Astrocyte (in vitro differentiated cells and primary cell): Measurements from ENCODE around the gene ALPG. TPM values are rescaled to one million over a fixed set of nuclear protein-coding genes. Genes with fewer than 3 reads are reported as not detected.
A peak's percentile ranks its signal among the peaks of the same experiment; 100 is the strongest.

Experiments used
- DNase-seq: peaks from one replicate; pipeline ENCODE4 v3.0.0-alpha.2; 2010; ENCODE audit warnings: low read depth
- FAIRE-seq: peaks from 2 replicates; lab custom pipeline; 2011; peaks lifted over from hg19 to GRCh38; lab: Jason Lieb, UNC
- H2AFZ ChIP-seq: 2 replicates; pipeline ENCODE4 v1.6.0; 2012; ENCODE audit warnings: low read depth, low read length, inconsistent platforms
- H3K27ac ChIP-seq: 2 replicates; pipeline ENCODE4 v1.5.1; 2011; ENCODE audit warnings: low read depth, low read length, inconsistent platforms
- H3K27me3 ChIP-seq: 2 replicates; pipeline ENCODE4 v1.6.0; 2011; ENCODE audit warnings: low read length, inconsistent platforms; ENCODE audit not compliant: insufficient read depth
- H3K36me3 ChIP-seq: 2 replicates; pipeline ENCODE4 v1.5.1; 2011; ENCODE audit warnings: low read length, inconsistent platforms; ENCODE audit not compliant: insufficient read depth
- H3K4me1 ChIP-seq: 2 replicates; pipeline ENCODE4 v1.5.1; 2011; ENCODE audit warnings: low read length, inconsistent platforms; ENCODE audit not compliant: insufficient read depth
- H3K4me2 ChIP-seq: 2 replicates; pipeline ENCODE4 v1.6.0; 2012; ENCODE audit warnings: low read length, inconsistent platforms
- H3K4me3 ChIP-seq: 2 replicates; pipeline ENCODE4 v1.5.1; 2011; ENCODE audit warnings: low read depth, mild to moderate bottlenecking, low read length, inconsistent platforms; ENCODE audit not compliant: insufficient read depth
- H3K79me2 ChIP-seq: 2 replicates; pipeline ENCODE4 v1.6.0; 2012; ENCODE audit warnings: mild to moderate bottlenecking, low read length, inconsistent platforms; ENCODE audit not compliant: insufficient read depth
- H3K9ac ChIP-seq: 2 replicates; pipeline ENCODE4 v1.6.0; 2012; ENCODE audit warnings: mild to moderate bottlenecking, low read length, inconsistent platforms
- H3K9me3 ChIP-seq: 2 replicates; pipeline ENCODE4 v1.5.1; 2012; ENCODE audit warnings: low read depth, mild to moderate bottlenecking, low read length, inconsistent platforms; ENCODE audit not compliant: insufficient read depth
- H4K20me1 ChIP-seq: 2 replicates; pipeline ENCODE4 v1.6.0; 2012; ENCODE audit warnings: low read length, inconsistent platforms; ENCODE audit not compliant: insufficient read depth
- H3K27ac Mint-ChIP-seq: one replicate; pipeline ENCODE4 v1.8.0; 2021; ENCODE audit warnings: mild to moderate bottlenecking, mixed read lengths; ENCODE audit not compliant: unreplicated experiment
- H3K27me3 Mint-ChIP-seq: one replicate; pipeline ENCODE4 v1.8.0; 2021; ENCODE audit warnings: low read depth, mixed read lengths; ENCODE audit not compliant: unreplicated experiment
- H3K36me3 Mint-ChIP-seq: one replicate; pipeline ENCODE4 v1.8.0; 2021; ENCODE audit warnings: low read depth, mixed read lengths; ENCODE audit not compliant: unreplicated experiment
- H3K4me1 Mint-ChIP-seq: one replicate; pipeline ENCODE4 v1.8.0; 2021; ENCODE audit warnings: low read depth, mixed read lengths; ENCODE audit not compliant: unreplicated experiment
- H3K4me3 Mint-ChIP-seq: one replicate; pipeline ENCODE4 v1.8.0; 2021; ENCODE audit warnings: mild to moderate bottlenecking, moderate library complexity, mixed read lengths; ENCODE audit not compliant: unreplicated experiment
- H3K9me3 Mint-ChIP-seq: one replicate; pipeline ENCODE4 v1.8.0; 2021; ENCODE audit warnings: mild to moderate bottlenecking, mixed read lengths; ENCODE audit not compliant: unreplicated experiment
- EZH2 ChIP-seq: IDR thresholded peaks from 2 replicates; pipeline ENCODE4 v1.6.1; 2012; ENCODE audit warnings: mild to moderate bottlenecking, low read length, inconsistent platforms; ENCODE audit not compliant: insufficient read depth
- total RNA-seq: library from RNA; stranded (reverse); gene quantifications from 2 replicates; pipeline ENCODE4 v1.2.1, GENCODE V29; 2021
- TF ChIP-seq, protein P1 (sequence below): IDR thresholded peaks from 2 replicates; pipeline ENCODE4 v1.5.1; 2011; ENCODE audit warnings: low read depth, mild to moderate bottlenecking, inconsistent platforms, low read length, moderate library complexity; ENCODE audit not compliant: insufficient read depth

ALPG gene
- total RNA-seq, 1 donor from 2014 or later, result 0.27 TPM

GRCh38 chr2:232438091-232438490 lies 31.4 kb downstream of the ALPG start:
- H3K4me1 Mint-ChIP-seq, result no peaks in the 10 kb centered on the region
- Histone ChIP-seq H3K27me3 (peaks cover 7% of the 10 kb centered on the region), H3K27ac (no peak overlapping the region), H2AFZ (no peak overlapping the region), H3K9ac (no peak overlapping the region), H4K20me1 (no peaks in the 10 kb centered on the region), H3K4me1 (no peaks in the 10 kb centered on the region), H3K4me2 (no peak overlapping the region), H3K79me2 (no peaks in the 10 kb centered on the region), H3K36me3 (no peaks in the 10 kb centered on the region), H3K9me3 (no peaks in the 10 kb centered on the region), H3K4me3 (no peak overlapping the region)
- H3K4me3 Mint-ChIP-seq, result no peak overlapping the region
- FAIRE-seq, result no peak
- H3K27me3 Mint-ChIP-seq, result peaks cover 53% of the 10 kb centered on the region
- no peak overlapping the region for H3K27ac Mint-ChIP-seq
- H3K36me3 Mint-ChIP-seq, result no peaks in the 10 kb centered on the region
- H3K9me3 Mint-ChIP-seq, result no peaks in the 10 kb centered on the region
- DNase-seq, result no peak
- TF ChIP-seq EZH2, result no peak
- TF ChIP-seq, protein P1, sequence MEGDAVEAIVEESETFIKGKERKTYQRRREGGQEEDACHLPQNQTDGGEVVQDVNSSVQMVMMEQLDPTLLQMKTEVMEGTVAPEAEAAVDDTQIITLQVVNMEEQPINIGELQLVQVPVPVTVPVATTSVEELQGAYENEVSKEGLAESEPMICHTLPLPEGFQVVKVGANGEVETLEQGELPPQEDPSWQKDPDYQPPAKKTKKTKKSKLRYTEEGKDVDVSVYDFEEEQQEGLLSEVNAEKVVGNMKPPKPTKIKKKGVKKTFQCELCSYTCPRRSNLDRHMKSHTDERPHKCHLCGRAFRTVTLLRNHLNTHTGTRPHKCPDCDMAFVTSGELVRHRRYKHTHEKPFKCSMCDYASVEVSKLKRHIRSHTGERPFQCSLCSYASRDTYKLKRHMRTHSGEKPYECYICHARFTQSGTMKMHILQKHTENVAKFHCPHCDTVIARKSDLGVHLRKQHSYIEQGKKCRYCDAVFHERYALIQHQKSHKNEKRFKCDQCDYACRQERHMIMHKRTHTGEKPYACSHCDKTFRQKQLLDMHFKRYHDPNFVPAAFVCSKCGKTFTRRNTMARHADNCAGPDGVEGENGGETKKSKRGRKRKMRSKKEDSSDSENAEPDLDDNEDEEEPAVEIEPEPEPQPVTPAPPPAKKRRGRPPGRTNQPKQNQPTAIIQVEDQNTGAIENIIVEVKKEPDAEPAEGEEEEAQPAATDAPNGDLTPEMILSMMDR, result no peak

DNA sequence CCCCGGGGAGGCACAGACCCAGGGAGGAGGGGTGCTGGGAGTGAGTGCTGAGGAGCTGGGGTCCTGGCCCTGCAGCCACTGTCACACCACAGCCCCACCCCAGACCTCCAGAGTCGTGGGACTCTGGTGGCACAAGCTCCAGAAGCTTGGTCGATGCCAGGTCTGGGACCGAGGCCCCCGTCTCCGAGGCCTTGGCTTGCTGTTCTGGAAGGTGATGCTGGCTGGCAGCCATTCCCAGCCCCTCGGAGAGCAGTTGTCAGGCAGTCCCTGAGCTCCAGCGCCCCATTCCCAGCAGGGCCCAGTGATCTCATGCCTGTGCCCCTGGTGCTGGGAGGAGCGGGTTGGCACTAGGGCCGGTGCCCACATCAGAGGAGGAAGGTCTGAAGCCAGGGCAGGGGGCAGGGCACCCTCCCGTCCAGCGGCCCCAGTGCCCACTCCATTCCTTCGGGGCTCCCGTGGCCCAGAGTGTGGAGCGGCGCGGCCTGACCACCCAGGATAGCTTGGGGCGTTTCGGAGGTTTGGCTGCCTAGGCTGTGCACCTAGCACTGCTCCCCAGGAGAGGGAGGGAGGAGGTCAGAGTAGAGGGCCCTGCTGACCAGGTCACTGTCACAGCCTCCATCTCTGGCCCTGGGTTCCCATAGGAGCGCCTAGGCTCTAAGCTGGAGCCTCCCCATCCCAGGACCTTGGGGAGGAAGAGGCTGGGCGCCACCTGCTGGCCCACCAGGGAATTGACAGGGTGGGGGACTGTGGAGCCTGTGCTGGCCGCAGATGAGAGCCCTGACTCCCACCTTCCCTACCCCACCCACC lies 32.5 kb downstream of the ALPG start:
- DNase-seq, result no peak
- H3K4me3 ChIP-seq, result no peak overlapping the region
- no peak overlapping the region for H3K4me3 Mint-ChIP-seq
- H3K9ac ChIP-seq, result no peak overlapping the region
- H3K27me3 Mint-ChIP-seq, result peaks cover 47% of the 10 kb centered on the region
- no peaks in the 10 kb centered on the region for H3K36me3 Mint-ChIP-seq
- no peak overlapping the region for H3K27ac Mint-ChIP-seq
- FAIRE-seq, result no peak
- H3K9me3 ChIP-seq, result no peaks in the 10 kb centered on the region
- H2AFZ ChIP-seq, result no peak overlapping the region
- H4K20me1 ChIP-seq, result no peaks in the 10 kb centered on the region
- H3K4me2 ChIP-seq, result no peak overlapping the region
- H3K27ac ChIP-seq, result no peak overlapping the region
- H3K4me1 ChIP-seq, result no peaks in the 10 kb centered on the region
- no peaks in the 10 kb centered on the region for H3K79me2 ChIP-seq
- no peaks in the 10 kb centered on the region for H3K36me3 ChIP-seq
- H3K9me3 Mint-ChIP-seq, result no peaks in the 10 kb centered on the region
- no peaks in the 10 kb centered on the region for H3K4me1 Mint-ChIP-seq
- no peak for TF ChIP-seq EZH2
- TF ChIP-seq, protein P1, result no peak
- H3K27me3 ChIP-seq, result peaks cover 5% of the 10 kb centered on the region

- no peaks in the 10 kb centered on the region for H3K9me3 Mint-ChIP-seq
- H3K27me3 Mint-ChIP-seq, result peaks cover 46% of the 10 kb centered on the region
- H3K36me3 Mint-ChIP-seq, result no peaks in the 10 kb centered on the region
- H3K4me3 Mint-ChIP-seq, result peak overlapping the region; percentile 35
- no peaks in the 10 kb centered on the region for H3K4me1 Mint-ChIP-seq
- H3K9ac ChIP-seq, result no peak overlapping the region
- no peak overlapping the region for H3K4me3 ChIP-seq
- no peaks in the 10 kb centered on the region for H3K9me3 ChIP-seq
- no peak overlapping the region for H3K27ac Mint-ChIP-seq
- no peak overlapping the region for H3K4me2 ChIP-seq
- peaks cover 7% of the 10 kb centered on the region for H3K27me3 ChIP-seq
- no peak for DNase-seq
- H2AFZ ChIP-seq, result no peak overlapping the region
- TF ChIP-seq, protein P1, result no peak
- no peak for TF ChIP-seq EZH2
- H3K27ac ChIP-seq, result no peak overlapping the region
- no peak for FAIRE-seq
- no peaks in the 10 kb centered on the region for H3K4me1 ChIP-seq
- no peaks in the 10 kb centered on the region for H3K79me2 ChIP-seq
- no peaks in the 10 kb centered on the region for H4K20me1 ChIP-seq
- H3K36me3 ChIP-seq, result no peaks in the 10 kb centered on the region
Observed at GRCh38 chr2:232439758-232440135, 33.1 kb downstream of the ALPG start.
